Stimulated activated CD4-positive, alpha-beta T cell treated with anti-CD3 and anti-CD28 coated beads, Interleukin-12 subunit alpha, Interleukin-12 subunit beta, amount 100 ng/mL, for 4 hours (primary cell): ENCODE data around the gene L3HYPDH.
"Not testable (repeated sequence)": the region's sequence is repeated elsewhere in the genome, so short reads cannot be mapped to it uniquely, and the experiment has no call there.

Experiments used
- DNase-seq: peaks from one replicate; pipeline ENCODE4 v3.0.0-alpha.2; 2020

L3HYPDH gene

DNA sequence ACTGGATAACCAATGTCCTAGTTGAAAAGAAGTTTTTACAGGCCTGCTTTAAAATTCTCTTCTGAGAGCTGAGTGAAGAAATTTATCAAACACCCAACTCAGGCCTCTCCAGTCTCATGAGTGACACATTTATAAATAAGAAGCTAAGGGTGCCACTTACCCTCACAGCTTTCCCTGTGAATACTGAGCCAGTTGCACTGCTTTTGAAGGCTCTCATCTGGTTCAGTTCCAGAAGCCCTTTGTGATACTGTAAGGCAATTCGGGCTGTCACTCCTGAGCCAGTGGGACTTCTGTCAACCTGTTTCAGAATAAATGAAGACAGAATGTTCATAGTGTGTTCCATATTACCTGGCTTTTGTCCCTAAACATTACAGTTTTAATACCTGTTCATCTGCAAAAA, 8.5 kb downstream of the L3HYPDH start:
- DNase-seq: no peak

DNA sequence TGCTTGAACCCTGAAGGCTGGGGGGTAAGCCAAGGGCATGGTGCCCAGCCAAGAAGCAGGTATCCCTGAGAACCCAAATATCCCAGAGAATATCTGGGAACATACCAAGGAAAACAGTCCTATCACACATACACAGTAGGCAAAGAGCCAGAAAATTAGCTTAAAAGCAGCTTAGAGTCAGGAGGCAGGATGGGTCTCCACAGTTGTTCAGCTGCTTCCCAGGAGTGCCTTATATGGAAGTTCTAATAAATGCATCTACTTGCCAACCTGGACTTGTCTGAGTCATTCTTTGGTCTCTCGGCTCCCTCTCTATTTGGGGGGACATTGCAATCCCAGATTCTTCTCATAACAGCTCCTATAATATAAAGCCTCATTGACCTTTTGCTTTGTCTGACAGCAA, 10.0 kb downstream of the L3HYPDH start:
- no peak for DNase-seq

DNA sequence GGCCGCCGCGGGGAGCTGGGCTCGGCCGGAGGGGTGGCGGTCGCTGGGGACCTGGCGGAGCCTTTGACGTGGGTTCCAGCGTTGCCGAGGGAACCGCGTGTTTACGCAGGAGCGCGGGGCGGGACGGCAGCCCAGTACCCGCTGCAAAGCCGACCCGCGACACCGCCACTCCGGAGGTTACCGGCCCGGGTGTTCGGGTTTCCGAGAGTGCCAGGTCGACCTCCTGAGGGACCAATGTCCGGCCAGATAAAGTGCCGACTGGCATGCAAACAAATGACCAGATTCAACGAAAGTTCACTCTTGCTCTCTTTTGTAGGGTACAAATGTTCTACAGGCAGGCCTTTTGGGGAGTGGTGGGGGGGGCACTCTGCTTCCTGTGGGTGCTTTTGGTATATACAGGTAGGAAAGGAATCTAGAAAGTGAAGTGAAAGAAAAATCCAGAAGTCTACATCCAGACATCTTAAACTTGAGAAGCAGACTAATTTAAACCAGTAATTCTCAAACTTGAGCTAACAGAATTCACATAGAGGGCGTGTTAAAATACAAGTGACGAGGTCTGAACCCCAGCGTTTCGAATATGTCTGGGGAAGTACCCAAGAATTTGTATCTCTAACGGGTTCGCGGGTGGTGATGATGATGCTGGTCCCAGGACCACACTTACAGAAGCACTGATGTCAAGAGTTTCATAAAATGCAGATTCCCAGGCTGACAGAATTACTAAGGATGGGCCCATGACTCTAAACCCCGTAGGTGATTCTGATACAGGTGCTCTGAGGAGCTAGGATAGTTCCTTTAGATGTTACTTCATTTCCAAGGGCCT, 18.7 kb downstream of the L3HYPDH start, which contains the start of gene GPR135:
Gene GPR135 (minus strand): TSS at position 65 of the 820 bp plus-strand sequence. CDS start 154 bp downstream, outside the sequence.
- peak; percentile 43 for DNase-seq

DNA sequence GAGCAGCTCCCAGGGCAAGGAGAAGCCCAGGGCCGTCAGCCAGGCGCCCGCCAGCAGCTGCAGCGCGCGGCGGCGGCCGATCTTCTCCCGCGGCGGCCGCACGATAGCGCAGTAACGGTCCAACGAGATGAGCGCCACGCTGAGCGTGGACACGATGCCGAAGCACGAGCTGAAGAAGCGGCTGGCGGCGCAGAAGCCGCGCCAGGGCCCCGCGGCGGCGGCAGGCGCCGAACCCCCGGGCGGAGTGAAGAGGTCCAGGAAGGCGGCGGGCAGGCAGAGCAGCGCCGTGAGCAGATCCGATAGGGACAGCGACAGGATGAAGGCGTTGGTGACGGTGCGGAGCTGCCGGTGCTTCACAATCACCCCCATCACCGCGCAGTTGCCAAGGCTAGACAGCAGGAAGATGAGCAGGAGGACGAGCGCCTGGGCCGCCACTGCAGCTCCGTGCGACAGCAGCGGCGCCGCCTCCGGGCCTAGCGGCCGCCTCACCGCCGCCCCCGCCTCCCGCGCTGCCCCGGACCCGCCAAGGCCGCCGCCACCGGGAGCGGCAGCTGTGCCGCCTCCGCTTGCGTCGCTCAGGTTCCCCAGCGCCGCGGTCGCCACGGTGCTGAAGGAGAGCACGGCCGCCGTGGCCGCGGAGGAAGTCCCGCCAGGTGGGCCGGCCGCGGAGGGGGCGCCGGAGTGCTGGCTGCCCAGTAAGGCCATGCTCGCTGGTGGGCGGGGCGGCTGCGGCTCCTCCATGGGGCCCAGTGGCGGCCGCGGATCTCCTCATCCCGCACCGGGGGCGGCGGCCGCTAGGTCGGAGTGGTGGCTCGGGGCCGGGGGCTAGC, 19.5 kb downstream of the L3HYPDH start:
- DNase-seq: peak; percentile 47

- DNase-seq: peak; percentile 32
Measured at GRCh38 chr14:59463787-59464485, 20.3 kb downstream of the L3HYPDH start.

DNA sequence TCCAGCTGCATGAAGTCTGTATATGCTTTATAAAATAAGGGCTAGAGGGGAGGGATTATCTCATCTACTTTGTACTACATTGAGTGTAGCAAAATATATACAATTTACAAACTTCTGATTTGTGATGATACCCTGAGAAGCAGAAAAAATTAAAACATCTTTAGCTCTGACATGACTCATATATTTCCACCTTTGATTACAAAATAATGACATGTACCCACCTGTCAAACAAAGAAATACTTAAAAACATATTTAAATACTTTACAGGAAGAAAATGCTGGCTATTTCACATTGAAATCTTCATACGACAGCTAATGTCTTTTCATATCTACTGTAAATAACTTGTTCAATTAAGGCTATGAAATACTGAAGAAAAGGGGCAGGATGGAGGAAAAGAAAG, 22.3 kb downstream of the L3HYPDH start:
- DNase-seq: no peak

DNA sequence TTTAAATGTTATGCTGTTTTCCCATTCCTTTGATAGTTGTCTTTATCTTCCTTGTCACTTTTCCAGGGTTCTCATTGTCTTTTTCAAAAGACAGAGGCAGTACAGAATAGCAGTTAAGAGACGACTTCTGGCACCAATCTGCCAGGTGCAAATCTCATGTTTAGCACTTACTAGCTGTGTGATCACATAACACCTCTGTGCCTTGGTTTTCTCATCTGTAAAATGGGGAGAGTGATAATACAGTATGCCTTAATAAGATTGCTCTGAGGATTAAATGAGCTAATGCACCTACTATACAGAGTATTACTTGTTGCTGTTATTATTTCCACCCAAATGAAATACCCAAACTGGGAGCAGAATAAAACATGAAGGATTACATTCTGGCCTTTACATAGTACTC, 23.8 kb downstream of the L3HYPDH start:
- no peak for DNase-seq

GRCh38 chr14:59458486-59458885, 25.7 kb downstream of the L3HYPDH start:
- no peak for DNase-seq

DNA sequence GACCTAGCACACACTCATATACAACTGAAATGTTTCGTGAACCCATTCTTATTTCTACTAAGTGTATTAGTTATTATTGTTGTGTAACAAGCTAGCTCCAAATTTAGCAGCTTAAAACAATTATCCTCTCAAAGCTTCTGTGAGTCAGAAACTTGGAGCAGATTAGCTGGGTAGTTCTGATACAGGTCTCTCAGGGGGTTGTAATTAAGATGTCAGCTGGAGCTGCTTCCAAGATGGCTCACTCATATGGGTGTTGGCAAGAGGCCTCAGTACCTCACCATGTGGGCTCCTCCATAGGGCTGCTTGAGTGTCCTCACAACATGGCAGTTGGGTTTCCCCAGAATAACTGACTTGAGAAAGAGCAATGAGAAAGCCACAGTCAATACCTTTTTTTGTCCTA, 28.8 kb downstream of the L3HYPDH start:
- DNase-seq: no peak

DNA sequence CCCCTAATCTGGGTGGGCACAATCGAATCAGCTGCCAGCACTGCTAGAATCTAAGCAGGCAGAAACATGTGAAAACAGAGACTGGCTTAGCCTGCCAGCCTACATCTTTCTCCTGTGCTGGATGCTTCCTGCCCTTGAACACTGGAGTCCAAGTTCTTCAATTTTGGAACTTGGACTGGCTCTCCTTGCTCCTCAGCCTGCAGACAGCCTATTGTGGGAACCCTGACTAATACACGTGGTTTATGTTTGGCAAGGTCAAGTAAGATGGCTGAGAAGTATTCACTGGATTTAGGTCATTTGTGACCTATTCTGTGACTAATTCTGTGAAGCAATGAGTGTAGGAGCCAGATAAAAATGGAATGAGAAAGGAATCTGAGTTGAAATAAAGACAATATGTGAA, 30.1 kb downstream of the L3HYPDH start:
- DNase-seq: no peak

DNA sequence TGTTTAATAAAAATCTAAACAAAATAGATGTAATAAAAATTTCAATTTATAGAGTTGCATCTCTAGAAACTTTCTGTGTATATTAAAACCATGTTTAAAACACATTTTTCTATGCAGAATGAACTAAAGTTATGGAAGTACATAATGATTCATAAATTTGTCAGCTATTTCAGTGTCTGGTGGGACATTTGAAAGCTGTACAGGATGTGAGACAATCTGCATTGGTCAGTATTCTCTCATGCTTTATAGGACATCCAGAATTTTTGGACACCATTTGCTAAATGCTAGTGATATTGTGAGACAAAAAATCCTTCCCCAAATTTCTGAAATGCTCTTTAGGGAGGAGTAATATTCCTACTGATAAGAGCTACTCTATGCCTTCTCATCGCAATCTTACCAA, 32.4 kb downstream of the L3HYPDH start:
- no peak for DNase-seq

- no peak for DNase-seq
Measured at GRCh38 chr14:59450716-59451115, 33.5 kb downstream of the L3HYPDH start.

GRCh38 chr14:59448673-59449072, 35.5 kb downstream of the L3HYPDH start:
- DNase-seq: not testable (repeated sequence)

DNA sequence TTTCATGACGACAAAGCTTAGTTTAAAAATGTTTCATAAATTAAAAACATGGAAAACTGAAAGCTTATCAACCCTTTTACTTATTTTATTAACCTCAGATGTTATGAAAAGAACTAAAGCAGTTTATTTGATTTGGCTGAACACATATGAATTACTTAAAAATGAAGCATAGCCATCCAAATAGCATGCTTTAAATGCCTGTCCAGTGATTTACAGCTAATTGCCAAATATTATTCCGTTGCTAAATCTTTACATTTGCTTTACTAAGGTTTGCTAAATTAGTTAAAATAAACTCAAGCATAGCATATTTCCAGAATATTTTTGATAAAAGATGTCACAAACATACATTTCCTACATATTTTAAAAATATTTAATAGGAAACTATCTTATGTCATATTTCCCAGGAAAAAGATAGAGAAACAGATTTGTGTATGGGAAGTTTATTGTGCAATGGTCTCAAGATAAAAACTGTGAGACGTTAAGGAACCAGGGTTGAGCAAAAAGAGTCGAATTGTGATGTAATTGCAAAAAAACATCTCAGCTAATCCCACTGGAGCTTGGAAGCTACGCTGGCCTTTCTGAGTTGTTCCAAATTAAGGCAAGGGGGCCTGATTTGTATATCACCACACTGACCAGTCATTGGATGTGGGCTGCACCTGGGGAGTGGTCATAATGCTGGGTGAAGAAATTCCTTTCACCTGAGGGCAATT, 44.8 kb downstream of the L3HYPDH start:
- no peak for DNase-seq

DNA sequence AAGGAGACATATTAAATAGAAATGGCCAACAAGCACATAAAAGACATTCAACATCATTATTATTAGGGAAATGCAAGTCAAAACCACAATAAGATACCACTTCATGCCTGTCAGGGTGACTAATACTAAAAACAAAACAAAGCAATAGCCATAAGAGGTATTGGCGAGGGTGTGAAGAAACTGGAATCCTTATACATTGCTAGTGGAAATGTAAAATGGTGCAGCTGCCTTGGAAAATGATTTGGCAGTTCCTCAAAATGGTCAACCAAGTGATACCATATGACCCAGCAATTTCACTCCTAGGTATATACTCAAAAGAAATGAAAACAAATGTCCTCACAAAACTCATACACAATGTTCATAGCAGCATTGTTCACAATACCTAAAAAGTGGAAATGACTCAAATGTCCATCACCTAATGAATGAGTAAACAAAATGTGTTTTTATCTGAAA, 46.0 kb downstream of the L3HYPDH start:
- DNase-seq: no peak

- no peak for DNase-seq
Measured at GRCh38 chr14:59435987-59436386, 48.2 kb downstream of the L3HYPDH start.

- no peak for DNase-seq
Measured at GRCh38 chr14:59435101-59435500, 49.1 kb downstream of the L3HYPDH start.

DNA sequence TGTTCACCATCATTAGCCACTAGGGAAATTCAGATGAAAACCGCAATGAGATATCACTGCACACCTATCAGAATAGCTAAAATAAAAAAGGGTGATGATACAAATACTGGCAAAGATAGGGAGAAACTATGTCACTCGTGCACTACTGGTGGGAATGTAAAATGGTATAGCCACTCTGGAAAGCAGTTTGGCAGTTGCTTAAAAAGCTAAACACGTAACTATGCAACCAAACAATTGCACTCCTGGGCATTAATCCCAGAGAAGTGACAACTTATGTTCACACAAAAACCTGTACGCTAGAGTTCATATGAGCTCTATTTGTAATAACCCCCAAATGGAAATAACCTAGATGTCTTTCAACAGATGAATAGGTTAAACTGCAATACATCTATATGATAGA, 54.4 kb downstream of the L3HYPDH start:
- no peak for DNase-seq

GRCh38 chr14:59428581-59429012, 55.6 kb downstream of the L3HYPDH start:
- no peak for DNase-seq

- no peak for DNase-seq
Measured at GRCh38 chr14:59427653-59428580, 56.3 kb downstream of the L3HYPDH start.

- no peak for DNase-seq
Measured at GRCh38 chr14:59425322-59425935, 58.8 kb downstream of the L3HYPDH start.
